HuH-7.5 (cell line): ENCODE results near the gene SERTAD2.

Experiments
- DNase-seq: peaks from one replicate; pipeline ENCODE4 v3.0.0; 2011; ENCODE audit warnings: low spot score

SERTAD2 gene

DNA sequence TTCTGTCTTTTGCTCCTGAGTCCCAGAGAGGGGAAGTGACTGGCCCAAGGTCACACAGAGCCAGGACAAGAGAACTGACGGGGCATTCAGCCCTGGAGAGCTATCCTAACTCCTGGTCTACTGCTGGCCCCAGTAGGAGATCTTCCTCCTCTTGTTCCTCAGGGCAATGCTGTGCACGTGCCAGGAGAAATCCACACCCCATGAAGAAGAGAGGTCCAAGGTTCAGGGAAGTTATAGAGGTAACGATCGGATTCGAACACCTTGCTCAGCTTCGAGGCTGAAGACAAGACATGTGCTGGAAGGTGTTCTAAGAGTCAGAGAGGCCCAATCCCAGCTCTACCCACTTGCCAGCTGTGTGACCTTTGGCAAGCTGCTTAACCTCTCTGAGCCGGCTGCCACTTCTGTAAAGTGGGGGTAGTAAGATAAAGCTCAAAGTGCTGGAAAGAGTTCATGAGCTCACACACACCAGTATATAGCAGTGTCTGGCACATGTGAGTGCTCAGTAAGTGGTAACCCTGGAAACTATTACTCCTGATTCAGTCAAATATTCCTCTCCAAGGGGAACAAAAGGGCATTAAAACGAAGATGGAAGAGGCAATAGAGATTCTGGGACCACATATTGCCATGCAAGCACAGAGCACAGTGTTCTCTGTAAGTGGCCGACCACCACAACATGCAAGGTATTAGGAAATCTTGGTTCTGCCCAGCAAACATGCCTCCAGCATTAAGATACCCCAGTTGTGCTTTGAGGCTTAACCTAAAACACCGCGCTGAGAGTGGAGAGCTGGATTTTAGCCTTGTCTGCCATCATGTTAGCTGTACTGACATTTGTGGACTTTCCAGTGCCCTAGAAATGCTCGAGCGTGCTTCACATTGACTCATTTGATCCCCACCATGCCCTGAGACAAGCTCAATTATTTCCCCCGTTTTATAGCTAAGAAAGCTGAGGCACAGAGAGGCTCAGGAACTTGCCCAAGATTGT, 25.6 kb downstream of the SERTAD2 start:
- DNase-seq = no peak

DNA sequence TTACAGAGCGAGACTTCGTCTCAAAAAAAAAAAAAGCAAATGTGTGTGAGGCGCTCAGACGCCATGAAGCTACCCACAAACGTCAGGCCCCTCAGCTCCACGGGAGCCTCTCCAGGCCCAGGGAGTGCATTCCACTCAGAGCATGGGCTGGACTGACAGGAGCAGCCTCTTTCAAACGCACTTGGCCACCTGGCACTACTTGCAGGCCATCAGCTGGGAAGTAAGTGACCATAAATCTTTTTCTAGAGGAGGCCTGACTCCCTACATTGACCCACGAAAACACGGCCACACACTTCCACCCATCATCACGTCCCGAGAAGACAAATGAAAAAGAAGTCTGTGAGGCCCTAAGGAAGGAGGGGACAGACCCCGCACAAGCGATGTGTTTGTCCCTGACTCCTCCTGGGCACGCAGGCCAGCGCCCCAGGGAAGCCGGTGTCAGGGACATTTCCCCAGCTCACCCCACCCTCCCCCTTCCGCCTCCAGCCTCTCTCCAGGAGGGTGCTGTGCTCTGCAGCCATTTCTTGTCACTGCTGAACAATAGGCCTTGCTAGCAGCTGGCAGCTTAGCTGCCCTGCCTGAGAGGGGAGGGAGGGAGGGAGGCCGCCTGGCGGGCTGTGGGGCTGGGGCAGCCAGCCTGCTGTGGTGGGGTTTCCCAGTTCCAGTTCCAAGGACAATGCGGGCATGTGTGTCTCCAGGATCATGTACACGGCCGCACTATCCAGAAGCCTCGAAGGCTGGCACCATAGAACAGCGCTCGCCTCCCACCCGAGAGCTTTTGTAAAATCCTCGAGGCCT, 26.6 kb downstream of the SERTAD2 start:
- DNase-seq = no peak

DNA sequence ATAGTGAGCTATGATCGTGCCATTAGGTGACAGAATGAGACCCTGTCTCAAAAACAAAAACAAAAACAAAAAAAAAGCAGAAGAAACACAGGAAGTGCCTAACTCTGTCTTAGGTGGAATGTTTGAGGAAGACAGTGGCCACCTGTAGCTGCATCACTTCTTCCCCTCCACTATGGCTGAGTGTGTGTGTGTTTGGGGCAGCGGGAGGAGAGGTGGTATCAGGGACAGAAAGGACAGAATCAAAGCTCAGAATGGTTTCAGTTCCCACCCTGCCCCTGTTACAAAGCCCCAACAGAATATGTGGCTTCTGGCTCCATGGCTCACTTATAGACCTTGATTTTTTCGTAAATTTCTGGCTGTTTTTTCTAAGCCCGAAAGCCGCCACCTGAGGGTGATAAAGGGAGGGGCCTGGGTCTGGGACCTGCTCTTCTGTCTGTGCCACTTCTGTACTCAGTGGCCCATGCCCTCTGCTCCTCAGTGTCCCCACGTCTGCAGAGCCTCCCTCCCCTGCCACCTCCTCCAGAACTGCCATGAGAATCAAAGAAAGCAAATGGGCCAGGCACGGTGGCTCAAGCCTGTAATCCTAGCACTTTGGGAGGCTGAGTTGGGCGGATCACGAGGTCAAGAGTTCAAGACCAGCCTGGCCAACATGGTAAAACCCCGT, 27.4 kb downstream of the SERTAD2 start:
- DNase-seq = no peak

DNA sequence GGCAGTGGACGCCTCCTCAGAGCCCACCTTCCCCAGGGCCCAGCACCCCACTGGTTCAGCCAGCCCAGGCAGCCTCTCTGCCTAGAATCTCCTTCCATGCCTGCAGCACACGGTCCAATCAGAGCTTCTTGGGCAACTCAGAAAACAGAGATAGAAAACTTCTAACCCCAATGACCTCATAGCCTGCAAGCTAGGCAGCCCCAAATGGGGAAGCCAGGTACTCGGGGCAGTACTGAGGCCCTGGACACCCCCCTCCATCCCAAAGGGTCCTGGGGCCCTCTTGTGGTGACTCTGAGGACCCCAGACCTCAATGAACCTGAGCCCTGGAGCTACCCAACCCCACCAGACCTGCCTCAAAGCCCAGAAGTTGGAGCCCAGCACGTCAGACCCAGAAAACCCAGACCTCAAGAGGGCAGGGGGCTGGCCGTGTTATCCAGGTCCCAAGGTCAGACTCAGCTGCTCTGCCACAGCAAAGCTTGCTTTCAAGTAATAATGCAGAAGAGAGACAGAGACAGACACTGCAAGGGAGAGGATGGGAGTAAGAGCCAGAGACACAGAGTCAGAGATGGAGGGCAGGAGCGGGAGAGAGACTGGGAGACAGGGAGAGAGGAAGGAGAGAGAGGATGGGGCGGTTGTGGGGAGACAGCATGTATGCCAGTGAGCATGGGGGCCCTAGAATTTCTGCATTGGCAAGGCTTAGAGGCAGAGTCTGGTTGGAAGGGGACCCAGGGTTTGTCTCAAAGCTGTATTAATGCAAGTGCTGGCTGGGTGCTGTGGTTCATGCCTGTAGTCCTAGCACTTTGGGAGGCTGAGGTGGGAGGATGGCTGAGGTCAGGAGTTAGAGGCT, 28.2 kb downstream of the SERTAD2 start:
- no peak for DNase-seq

DNA sequence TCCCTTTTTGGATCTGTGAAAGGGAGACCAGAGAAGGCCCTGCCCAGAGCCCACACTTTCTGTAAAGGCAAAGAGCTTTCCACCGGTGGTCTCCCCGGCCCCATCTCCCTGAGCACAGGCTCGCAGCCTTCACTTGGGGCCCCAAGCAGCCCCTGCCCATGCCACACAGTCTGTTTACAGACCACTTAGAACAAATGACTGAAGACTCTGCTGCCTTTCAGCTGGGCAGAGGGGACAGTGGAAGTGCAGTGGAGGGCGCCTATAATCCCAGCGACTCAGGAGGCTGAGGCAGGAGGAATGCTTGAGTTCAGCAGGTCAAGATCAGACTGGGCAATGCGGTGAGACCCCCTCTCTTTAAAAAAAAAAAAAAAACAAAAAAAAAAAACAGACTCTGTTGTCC, 28.9 kb downstream of the SERTAD2 start:
- DNase-seq = no peak

DNA sequence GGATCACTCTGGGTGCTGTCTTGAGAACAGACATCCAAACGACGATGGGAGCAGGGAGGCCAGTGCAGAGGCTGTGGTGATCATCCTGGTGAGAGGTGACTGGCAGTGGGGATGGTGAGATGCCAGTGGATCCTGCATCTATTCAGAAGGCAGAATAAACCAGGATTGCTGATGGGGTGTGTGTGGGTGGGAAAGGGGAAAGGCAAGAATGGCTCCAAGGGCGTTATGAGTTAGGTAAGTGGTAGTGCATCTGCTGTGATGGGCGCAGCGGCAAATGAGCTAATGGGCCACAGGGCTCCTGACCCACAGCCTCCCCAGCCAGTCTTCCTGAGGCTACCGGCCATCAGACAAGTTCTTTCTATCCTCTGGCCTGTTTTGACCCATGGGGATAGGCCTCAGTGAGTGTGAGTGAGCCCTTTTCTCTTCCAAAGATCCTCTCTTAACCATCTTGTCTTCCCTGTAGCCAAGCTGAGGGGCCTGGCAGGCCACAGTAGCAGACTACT, 29.6 kb downstream of the SERTAD2 start:
- no peak for DNase-seq

DNA sequence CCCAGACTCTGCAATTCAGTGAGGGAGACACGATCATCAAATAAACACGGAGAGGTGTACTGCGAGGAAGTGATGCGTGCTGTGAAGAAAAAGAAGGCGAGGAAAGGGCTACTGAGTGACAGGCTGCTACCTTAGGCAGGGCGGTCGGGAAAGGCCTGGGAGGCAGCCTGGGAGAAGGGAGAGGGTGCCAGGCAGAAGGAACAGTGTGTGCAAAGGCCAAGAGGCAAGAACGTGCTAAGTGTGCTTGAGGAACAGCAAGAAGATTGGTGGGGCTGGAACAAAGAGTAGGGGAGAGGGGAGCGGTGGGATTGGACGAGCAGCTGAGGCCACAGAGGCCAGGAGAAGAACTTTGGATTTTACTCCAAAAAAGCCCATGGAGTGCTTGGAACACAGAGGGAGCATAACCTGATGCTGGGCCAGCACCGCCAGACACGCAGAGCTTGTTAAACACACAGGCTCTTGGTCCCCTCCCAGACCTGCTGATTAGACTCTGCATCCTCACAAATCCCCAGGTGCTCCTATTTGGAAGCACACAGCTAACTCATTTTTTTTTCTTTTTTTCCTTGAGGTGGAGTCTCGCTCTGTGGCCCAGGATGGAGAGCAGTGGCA, 30.4 kb downstream of the SERTAD2 start:
- no peak for DNase-seq

DNA sequence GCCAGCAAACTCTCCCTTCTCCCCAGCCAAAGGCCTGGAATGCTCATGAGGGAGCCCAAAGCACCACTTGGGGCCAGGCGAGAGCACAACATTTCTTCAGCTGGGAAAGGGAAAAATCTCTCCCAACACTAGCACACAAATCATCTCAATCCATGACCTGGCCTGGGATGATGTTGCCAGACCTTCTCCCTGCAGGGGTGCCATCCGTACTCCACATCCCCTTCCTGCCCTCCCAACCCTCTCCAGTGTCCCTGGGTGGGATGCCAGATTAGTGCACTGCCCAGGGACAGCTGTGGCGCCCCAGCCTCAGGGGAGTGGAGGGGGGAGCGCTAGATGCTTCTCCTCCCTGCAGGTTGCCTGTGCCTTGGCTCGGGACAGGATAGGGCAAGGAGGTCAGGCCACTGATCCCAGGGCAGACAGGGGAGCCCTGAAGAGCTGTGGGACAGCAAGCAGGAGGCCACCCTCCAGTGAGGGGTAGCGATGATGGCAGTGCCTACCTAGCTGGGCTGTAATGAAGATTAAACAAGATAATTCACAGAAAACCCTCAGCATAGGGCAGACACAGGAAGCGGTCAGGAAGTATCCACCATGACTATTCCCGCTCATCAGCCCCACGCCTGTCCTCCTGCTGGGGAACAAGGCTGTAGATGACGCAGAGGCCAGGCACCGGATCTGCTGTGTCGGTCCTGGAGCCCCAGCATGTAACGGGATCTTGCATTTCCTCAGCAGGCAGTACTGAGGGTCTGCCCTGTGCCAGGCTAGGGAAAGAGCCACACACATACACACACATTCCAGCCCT, 31.1 kb downstream of the SERTAD2 start:
- DNase-seq = no peak

DNA sequence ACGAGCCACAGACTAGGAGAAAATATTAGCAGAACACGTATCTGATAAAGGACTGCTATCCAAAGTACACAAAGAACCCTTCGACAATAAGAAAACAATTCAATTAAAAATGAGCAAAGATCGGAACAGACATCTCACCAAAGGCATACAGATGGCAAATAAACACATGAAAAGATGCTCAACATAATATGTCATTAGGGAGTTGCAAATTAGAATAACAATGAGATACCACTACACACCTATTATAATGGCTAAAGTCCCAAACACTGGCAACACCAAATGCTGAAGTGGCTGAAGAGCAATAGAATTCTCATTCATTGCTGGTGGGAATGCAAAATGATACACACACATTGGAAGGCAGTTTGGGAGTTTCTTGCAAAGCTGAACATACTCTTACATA, 33.1 kb downstream of the SERTAD2 start:
- no peak for DNase-seq

DNA sequence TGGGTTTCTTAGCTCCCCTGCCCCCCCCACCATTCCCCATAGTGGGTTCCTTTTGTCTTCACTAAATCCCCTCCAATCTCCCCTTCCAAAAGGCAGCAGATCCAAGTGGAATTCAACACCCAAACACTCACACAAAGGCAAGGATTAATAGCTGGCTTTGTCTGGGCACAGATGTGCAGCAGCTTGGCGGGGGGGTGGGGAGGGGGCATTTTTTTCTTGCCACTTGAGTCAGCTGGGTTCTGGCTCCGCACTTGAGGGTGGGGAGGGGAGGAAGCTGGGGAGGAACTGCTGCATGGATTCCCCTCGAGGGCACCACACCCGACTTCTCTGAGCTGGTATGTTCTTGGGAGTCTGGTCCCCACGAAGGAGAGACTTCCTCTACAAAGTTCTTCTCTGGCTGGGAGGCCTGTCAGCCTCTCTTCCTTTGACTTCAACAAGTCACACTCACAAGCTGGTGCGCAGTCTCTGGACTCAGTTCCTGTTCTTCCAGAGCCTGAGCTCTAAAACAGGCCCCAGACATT, 36.0 kb downstream of the SERTAD2 start:
- no peak for DNase-seq

DNA sequence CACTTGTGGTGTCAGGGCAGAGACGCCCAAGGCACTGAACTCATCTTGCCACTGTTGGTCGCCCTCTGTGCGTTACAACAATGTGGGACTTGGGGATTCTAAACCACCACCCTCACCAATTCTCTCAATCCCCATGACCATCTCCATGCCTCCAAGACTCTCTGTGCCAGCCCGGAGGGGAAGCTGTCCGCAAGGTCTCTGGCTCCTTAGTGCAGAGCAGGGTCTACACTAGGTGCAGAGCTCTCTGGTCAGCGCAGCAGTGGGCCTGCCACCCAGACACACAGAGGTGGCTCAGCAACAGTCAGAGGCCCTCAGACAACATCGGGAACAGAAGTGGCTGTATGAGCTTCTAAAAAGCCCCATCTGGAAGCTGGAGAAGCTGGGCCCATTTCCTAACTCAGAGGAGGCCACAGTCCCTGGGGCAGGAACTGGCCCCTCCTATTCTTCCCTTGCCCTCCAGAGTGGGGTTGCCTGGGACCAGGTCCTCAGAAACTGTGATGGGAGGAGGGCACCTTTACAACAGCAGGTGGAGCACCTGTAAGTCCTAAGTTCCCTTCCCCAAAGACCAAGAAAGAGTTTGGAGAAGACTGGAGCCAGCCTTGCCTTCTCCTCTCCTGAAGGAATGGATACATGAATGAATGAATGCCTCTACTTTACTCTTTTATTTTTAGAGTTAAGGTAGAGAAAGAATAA, 37.7 kb downstream of the SERTAD2 start:
- no peak for DNase-seq

DNA sequence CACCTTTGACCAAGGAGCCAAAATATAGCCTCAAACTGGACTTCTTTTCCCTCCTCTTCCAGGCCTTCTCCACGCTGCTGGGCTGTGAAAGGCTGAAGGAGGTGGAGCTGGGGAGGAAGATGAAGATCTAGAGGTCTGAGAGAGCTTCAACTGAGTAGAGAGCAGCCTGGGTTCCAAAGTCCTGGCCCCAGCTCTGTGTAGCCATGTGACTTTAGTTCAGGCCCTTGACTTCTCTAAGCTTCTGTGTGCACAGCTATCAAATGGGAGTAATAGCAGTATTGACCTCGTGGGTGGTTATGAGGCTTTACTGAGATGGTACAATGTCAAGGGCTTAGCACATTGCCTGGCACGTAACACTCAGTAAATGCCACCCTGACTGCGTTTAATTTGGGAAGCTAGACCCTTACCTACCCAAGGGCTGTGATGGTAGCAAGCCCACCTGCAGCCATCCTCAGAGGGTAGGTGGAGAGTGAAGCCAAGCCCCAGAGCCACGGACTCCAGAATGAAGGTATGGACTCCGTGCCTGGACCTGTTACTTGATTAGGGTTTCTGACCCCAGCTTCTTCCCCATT, 38.4 kb downstream of the SERTAD2 start:
- DNase-seq = no peak

DNA sequence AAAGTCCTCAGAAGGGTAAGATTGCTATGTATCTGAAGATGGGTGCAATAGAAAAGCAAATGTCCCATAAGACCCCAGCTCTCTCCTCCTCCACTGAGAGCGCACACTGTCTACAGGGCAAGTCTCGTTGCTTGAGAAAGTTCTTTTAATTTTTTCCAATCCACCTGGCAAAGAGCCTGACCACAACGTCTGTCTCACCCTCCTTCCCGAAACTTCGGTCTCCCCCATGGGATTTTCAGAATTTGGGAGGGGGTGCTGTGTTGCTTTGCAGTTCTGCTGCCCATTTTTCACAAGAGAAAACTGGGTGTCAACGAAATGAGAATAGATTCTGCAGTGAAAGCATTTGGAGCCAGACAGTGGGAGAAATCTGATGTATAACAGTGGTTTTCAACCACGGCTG, 40.4 kb downstream of the SERTAD2 start:
- DNase-seq = no peak

DNA sequence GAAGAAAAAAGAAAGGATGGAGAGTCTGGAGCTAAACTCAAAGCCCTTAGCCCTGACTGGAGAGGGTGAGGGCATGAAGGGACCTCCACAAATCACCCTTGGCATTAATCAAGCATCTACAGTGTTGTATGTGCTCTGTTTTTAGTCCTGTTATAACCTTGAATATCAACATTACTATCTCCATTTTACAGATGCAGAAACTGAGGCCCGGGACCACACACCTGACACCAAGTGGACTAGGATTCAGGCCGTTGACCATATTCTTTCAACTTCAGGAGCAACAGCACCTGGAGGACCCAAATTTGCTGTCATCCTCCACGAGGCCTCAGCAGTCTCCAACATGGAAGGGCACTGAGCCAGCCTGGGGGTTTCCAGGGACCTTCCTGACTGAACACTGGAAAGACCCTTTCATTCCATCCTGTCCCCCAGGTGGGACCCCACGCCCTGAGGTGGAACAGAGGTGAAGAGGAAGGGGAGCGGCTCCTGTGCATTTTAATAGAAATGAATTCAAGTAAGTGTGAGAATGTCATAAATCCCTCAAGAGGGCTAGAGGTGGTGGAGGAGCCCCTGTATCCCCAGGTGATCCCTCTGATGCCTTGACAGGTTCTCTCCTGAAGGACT, 41.0 kb downstream of the SERTAD2 start:
- no peak for DNase-seq

DNA sequence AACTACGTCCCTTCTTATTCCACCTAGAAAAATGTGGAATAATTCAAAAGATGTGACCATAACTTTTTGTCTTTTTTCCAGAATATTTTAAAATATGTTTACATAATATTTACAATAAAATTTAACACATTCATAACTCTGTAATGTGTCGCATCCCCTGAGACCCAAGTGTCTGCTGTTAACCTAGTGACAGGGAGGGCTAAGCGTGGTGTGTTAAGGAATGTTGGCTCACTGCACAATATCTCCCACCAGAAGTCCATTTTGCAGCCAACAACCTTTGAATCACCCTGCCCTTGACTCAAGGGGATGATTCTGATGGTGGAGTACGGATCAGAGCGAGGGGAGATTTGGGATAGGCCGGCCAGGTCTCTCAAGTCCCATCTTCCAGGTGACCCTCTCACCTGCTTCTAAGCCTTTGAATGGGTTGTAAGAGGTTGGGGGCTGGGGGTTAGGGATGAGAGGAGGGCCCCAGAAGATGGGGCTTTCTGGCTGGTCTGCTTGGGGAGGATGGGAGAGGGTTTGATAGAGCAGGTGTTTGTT, 43.3 kb downstream of the SERTAD2 start:
- DNase-seq = no peak

DNA sequence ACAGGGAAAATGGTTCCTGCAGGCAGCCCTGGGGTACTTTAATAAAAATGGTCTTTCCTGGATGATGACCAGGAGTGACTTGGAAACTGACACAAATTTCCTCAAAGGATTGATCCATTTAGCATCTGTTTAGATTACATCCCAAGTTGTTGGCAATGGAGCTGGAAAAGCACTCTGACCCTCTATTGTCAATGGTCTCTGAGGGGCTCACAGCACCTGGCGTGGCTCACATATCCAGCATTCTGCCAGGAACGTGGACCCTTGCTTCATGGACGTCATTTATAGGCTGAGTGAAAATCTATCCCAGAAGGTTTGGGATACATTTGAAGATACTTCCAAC, 43.8 kb downstream of the SERTAD2 start:
- no peak for DNase-seq

DNA sequence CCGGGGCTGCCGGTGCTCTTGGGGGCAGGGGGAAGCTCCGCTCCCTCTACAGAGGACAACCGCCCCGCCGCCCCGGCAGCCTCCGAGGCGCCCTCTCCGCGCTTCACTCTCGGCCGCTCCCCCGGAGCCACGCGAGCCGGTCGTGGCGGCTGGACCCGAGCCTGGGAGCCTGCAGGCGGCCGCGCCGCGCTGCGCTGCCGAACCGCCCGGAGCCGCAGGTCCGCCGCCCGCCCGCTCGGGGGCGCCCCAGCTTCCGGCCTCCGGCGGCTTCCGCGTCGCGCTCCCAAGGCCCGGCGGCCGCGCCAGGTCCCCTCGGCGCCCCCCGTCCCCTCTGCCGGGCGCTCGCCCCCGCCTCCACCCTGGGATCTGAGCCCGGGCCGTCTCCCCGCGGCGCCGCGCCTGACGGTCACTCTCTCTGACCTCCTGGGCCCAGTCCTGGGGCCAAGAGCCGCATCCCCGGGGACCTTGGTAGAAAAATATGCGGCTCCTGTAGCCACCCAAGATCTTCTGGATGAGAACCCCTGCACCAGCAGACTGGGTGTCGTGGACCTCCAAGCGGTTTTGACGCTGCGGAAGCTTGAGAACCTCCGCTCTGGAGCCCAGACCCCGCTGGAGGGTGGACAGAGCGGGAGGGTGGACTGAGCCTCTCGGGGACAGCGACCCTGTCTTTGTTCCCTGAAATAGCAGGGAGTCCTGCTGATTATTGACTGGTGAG, 44.3 kb downstream of the SERTAD2 start:
- peak; percentile 86 for DNase-seq

DNA sequence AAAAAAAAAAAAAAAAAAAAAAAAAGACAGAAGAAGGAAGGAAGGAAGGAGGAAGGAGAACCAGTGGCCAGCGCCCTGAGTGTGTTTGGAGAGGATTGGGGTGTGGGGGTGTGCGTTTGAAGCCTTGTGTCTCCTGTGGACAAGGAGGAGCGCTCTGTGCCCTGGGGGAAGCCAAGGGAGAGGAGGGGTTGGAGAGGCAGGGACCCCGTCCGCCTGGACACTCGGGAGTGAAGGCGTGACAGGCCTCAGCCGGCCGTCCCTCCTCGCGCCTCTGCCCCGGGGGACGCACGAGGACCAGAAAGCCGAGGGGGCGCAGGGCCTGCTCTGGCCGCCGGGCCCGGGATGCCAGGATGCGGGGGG, 44.9 kb downstream of the SERTAD2 start:
- DNase-seq = no peak
